Neural cell (in vitro differentiated cells): ENCODE measurements around the gene RFPL4AL1.

ENCODE experiments used
- CTCF ChIP-seq: fragments of 450-650 bp; IDR thresholded peaks from 2 replicates; pipeline ENCODE4 v1.5.1; 2014; ENCODE audit warnings: antibody characterized with exemption, mild to moderate bottlenecking, moderate library complexity; ENCODE audit not compliant: poor library complexity, severe bottlenecking
- EP300 ChIP-seq: fragments of 450-650 bp; conservative IDR thresholded peaks from 2 replicates; pipeline ENCODE4 v1.6.1; 2014; ENCODE audit warnings: antibody characterized with exemption, mild to moderate bottlenecking, moderate library complexity; ENCODE audit not compliant: poor library complexity, severe bottlenecking
- EZH2 ChIP-seq: fragments of 200-600, 300-800 bp; shearing (Covaris generic), sonication (generic); IDR thresholded peaks from 2 replicates; pipeline ENCODE4 v1.6.1; 2014; ENCODE audit warnings: antibody characterized with exemption, low read length, borderline replicate concordance, mild to moderate bottlenecking; ENCODE audit not compliant: insufficient read depth, poor library complexity, severe bottlenecking
- POLR2AphosphoS5 ChIP-seq: IDR thresholded peaks from 2 replicates; pipeline ENCODE4 v1.6.1; 2012
- RAD21 ChIP-seq: fragments of 450-650 bp; conservative IDR thresholded peaks from 2 replicates; pipeline ENCODE4 v1.6.1; 2014; ENCODE audit warnings: antibody characterized with exemption, mild to moderate bottlenecking, moderate library complexity
- REST ChIP-seq: IDR thresholded peaks from 2 replicates; pipeline ENCODE4 v1.6.1; 2012; ENCODE audit warnings: borderline replicate concordance
- SMC3 ChIP-seq: fragments of 450-650 bp; conservative IDR thresholded peaks from 2 replicates; pipeline ENCODE4 v1.6.1; 2014; ENCODE audit warnings: antibody characterized with exemption, mild to moderate bottlenecking, moderate library complexity; ENCODE audit not compliant: poor library complexity
- TAF1 ChIP-seq: IDR thresholded peaks from 2 replicates; pipeline ENCODE4 v1.6.1; 2012; ENCODE audit warnings: low read depth

- TF ChIP-seq CTCF: no peak
- no peak for TF ChIP-seq REST
- no peak for TF ChIP-seq SMC3
- no peak for TF ChIP-seq POLR2AphosphoS5
- TF ChIP-seq TAF1: no peak
- no peak for TF ChIP-seq RAD21
- no peak for TF ChIP-seq EZH2
- no peak for TF ChIP-seq EP300
Observed at GRCh38 chr19:55781112-55781511, 12.2 kb downstream of the RFPL4AL1 start.
